Panc1 (cell line): ENCODE data around the gene REXO5.

ENCODE experiments used
- POLR2AphosphoS5 ChIP-seq: IDR thresholded peaks from 2 replicates; pipeline ENCODE4 v1.6.1; 2012; ENCODE audit warnings: mild to moderate bottlenecking, low read depth, low read length, moderate library complexity
- TF ChIP-seq, protein P1 (sequence below): fragments of 450-650 bp; IDR thresholded peaks from 2 replicates; pipeline ENCODE4 v1.5.1; 2017; ENCODE audit warnings: mild to moderate bottlenecking

DNA sequence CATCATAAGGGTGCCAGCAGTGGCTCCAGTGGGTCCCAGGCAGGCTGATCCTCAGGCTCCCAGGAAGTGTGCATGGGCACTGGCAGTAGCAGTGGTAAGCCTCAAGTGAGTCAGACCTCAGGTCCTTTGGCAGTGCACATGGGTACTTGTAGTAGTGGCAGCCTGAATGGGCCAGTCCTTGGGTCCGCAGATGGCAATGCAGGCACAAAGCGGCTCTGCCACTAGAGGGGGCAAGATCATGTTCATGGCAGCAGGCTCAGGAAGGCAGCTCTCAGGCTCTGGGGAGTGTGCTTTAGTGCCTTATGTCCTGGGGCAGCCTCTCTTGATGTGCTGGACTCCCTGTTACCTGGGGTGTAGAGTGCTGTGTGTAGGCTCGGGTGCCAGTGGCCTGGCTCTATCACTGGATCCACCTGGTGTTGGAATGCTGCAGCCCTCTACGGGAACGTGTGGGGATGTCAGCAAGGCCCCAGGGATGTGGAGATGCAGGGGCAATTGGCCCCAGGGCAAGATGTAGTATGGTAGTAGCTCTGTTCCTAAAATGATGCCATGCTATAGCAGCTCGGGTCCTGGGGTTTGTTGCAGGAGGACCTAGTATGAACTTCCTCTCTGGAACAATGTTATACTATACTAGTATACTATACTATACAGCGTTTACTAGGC, 31.5 kb upstream of the REXO5 start:
- no peak for TF ChIP-seq POLR2AphosphoS5
- TF ChIP-seq, protein P1, sequence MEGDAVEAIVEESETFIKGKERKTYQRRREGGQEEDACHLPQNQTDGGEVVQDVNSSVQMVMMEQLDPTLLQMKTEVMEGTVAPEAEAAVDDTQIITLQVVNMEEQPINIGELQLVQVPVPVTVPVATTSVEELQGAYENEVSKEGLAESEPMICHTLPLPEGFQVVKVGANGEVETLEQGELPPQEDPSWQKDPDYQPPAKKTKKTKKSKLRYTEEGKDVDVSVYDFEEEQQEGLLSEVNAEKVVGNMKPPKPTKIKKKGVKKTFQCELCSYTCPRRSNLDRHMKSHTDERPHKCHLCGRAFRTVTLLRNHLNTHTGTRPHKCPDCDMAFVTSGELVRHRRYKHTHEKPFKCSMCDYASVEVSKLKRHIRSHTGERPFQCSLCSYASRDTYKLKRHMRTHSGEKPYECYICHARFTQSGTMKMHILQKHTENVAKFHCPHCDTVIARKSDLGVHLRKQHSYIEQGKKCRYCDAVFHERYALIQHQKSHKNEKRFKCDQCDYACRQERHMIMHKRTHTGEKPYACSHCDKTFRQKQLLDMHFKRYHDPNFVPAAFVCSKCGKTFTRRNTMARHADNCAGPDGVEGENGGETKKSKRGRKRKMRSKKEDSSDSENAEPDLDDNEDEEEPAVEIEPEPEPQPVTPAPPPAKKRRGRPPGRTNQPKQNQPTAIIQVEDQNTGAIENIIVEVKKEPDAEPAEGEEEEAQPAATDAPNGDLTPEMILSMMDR = peak; percentile 90
